Measurements from ENCODE around the gene DDC.

DNA sequence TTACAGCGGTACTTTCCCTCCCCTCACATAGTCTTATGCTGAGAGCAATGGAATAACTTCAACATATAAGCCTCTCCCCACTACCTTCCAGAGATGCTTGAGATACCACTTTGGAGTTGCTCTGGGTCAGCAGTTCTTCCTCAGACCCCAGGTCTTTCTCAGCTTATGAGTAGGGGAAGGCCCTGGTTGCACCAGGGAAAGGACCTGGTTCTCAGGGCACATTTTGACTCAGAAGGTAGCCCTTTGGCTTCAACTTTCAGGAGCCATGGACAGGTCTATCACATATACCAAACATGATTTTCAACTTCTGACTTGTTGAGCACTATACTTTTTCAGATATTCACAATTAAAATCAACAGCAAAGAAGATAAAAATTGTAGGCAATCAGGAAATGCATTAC is 103.5 kb downstream of the DDC start:
- TF ChIP-seq, protein P1, sequence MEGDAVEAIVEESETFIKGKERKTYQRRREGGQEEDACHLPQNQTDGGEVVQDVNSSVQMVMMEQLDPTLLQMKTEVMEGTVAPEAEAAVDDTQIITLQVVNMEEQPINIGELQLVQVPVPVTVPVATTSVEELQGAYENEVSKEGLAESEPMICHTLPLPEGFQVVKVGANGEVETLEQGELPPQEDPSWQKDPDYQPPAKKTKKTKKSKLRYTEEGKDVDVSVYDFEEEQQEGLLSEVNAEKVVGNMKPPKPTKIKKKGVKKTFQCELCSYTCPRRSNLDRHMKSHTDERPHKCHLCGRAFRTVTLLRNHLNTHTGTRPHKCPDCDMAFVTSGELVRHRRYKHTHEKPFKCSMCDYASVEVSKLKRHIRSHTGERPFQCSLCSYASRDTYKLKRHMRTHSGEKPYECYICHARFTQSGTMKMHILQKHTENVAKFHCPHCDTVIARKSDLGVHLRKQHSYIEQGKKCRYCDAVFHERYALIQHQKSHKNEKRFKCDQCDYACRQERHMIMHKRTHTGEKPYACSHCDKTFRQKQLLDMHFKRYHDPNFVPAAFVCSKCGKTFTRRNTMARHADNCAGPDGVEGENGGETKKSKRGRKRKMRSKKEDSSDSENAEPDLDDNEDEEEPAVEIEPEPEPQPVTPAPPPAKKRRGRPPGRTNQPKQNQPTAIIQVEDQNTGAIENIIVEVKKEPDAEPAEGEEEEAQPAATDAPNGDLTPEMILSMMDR (IDR thresholded peaks at IDR 0.05) = no peak
- TF ChIP-seq EP300 (IDR thresholded peaks at IDR 0.05; ENCODE audit: low read depth) (no peak), POLR2AphosphoS5 (IDR thresholded peaks at IDR 0.05) (no peak), POLR2A (IDR thresholded peaks at IDR 0.05) (no peak)
